MM.1S (cell line): Measurements from ENCODE around the gene COL25A1.
A peak's percentile ranks its signal among the peaks of the same experiment; 100 is the strongest.

Experiments
- DNase-seq: peaks from one replicate; pipeline ENCODE4 v3.0.0-alpha.2; 2015
- H2AFZ ChIP-seq: fragments of 300-600 bp; sonication (generic); 2 replicates; pipeline ENCODE4 v1.6.0; 2016; ENCODE audit warnings: antibody characterized with exemption, low read length
- H3F3A ChIP-seq: fragments of 300-600 bp; sonication (generic); 2 replicates; pipeline ENCODE4 v1.6.1; 2016; ENCODE audit warnings: mild to moderate bottlenecking, antibody characterized with exemption, low read length, moderate library complexity, mixed read lengths; ENCODE audit not compliant: insufficient read depth
- H3K27ac ChIP-seq: fragments of 300-600 bp; sonication (generic); 2 replicates; pipeline ENCODE4 v1.5.1; 2016; ENCODE audit warnings: mild to moderate bottlenecking, low read length
- H3K27me3 ChIP-seq: fragments of 300-600 bp; sonication (generic); replicated peaks from 2 replicates; pipeline ENCODE4 v1.6.0; 2016; ENCODE audit warnings: low read length; ENCODE audit not compliant: insufficient read depth
- H3K36me3 ChIP-seq: fragments of 300-600 bp; sonication (generic); replicated peaks from 2 replicates; pipeline ENCODE4 v1.6.1; 2016; ENCODE audit warnings: mild to moderate bottlenecking, low read length, mixed read lengths; ENCODE audit not compliant: insufficient read depth
- H3K4me1 ChIP-seq: fragments of 300-600 bp; sonication (generic); 2 replicates; pipeline ENCODE4 v1.6.1; 2016; ENCODE audit warnings: low read length, mixed read lengths
- H3K4me2 ChIP-seq: fragments of 300-600 bp; sonication (generic); 2 replicates; pipeline ENCODE4 v1.6.0; 2016; ENCODE audit warnings: low read depth, low read length
- H3K4me3 ChIP-seq: fragments of 300-600 bp; sonication (generic); 2 replicates; pipeline ENCODE4 v1.5.1; 2016; ENCODE audit warnings: low read length, mixed read lengths
- H3K79me2 ChIP-seq: fragments of 300-600 bp; sonication (generic); 2 replicates; pipeline ENCODE4 v1.6.1; 2016; ENCODE audit warnings: mixed run types, low read length, mixed read lengths
- H3K9ac ChIP-seq: fragments of 300-600 bp; sonication (generic); 2 replicates; pipeline ENCODE4 v1.6.1; 2016; ENCODE audit warnings: low read length, mixed read lengths
- H3K9me2 ChIP-seq: fragments of 300-600 bp; sonication (generic); replicated peaks from 2 replicates; pipeline ENCODE4 v1.6.1; 2016; ENCODE audit warnings: mild to moderate bottlenecking, low read length, mixed read lengths; ENCODE audit not compliant: insufficient read depth
- H3K9me3 ChIP-seq: fragments of 300-600 bp; sonication (generic); replicated peaks from 2 replicates; pipeline ENCODE4 v1.6.1; 2016; ENCODE audit warnings: mild to moderate bottlenecking, low read length, mixed read lengths; ENCODE audit not compliant: insufficient read depth
- H4K20me1 ChIP-seq: fragments of 300-600 bp; sonication (generic); 2 replicates; pipeline ENCODE4 v1.6.1; 2016; ENCODE audit warnings: mild to moderate bottlenecking, low read length, moderate library complexity, mixed read lengths; ENCODE audit not compliant: insufficient read depth
- EZH2 ChIP-seq: fragments of 300-600 bp; sonication (generic); optimal IDR thresholded peaks from 2 replicates; pipeline ENCODE3; 2017; ENCODE audit warnings: low read depth, mild to moderate bottlenecking, antibody characterized with exemption, low read length, mixed read lengths
- EZH2phosphoT487 ChIP-seq: fragments of 300-600 bp; sonication (generic); IDR thresholded peaks from 2 replicates; pipeline ENCODE4 v1.6.1; 2018; ENCODE audit warnings: antibody characterized with exemption, low read length
- TF ChIP-seq, protein P1 (sequence below): fragments of 300-600 bp; sonication (generic); IDR thresholded peaks from 2 replicates; pipeline ENCODE4 v1.5.1; 2016; ENCODE audit warnings: antibody characterized with exemption, low read length, mixed read lengths

COL25A1 gene

DNA sequence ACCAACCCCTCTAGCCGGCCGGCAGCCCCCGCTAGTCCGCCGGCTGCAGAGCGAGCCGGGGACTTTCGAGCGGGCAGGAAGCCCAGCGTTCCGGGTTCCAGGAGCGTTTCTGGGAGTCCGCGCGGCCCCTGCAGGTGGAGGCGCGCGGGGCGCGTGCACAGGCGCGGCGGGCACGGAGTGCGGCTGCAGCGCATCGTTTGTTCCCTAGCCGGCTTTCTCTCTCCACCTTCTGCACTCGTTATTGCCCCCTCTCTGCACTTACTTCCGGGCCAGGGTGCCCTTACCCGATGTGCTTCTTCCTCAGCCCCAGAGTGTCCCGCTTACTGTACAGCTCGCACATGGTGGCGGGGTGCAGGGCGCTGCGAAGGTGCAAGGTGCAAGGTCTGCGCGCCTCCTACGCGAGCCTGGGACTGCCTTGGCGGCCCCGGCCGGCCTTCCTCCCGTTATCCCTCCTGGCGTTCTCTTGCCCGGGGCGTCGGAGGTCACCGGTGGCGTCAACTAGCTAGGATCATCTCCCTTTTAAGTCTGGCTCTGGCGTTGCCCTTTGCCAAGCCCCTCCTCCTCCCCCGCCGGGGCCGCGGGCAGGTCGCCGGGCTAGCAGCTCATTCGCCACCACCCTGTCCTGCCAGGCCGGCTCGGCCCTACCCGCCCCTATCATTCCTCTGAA is 539.8 kb downstream of the COL25A1 start, which contains the start of gene ETNPPL:
Gene ETNPPL (minus strand): TSS at position 495 of the 667 bp plus-strand sequence. CDS start 155 bp downstream, at position 340.
- H3K9me2 ChIP-seq: no peaks in the 10 kb centered on the region
- peak; percentile 47 for DNase-seq
- no peaks in the 10 kb centered on the region for H3K27me3 ChIP-seq
- TF ChIP-seq, protein P1, sequence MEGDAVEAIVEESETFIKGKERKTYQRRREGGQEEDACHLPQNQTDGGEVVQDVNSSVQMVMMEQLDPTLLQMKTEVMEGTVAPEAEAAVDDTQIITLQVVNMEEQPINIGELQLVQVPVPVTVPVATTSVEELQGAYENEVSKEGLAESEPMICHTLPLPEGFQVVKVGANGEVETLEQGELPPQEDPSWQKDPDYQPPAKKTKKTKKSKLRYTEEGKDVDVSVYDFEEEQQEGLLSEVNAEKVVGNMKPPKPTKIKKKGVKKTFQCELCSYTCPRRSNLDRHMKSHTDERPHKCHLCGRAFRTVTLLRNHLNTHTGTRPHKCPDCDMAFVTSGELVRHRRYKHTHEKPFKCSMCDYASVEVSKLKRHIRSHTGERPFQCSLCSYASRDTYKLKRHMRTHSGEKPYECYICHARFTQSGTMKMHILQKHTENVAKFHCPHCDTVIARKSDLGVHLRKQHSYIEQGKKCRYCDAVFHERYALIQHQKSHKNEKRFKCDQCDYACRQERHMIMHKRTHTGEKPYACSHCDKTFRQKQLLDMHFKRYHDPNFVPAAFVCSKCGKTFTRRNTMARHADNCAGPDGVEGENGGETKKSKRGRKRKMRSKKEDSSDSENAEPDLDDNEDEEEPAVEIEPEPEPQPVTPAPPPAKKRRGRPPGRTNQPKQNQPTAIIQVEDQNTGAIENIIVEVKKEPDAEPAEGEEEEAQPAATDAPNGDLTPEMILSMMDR: no peak; the same call in 1 of the 2 replicates
- no peak for TF ChIP-seq EZH2phosphoT487
- TF ChIP-seq EZH2: no peak
- no peaks in the 10 kb centered on the region for H3K9me3 ChIP-seq
- H3K9ac ChIP-seq: peak within 1 kb of the TSS; percentile 27; the same call in 1 of the 2 replicates
- H4K20me1 ChIP-seq: no peaks in the 10 kb centered on the region
- peak within 1 kb of the TSS; percentile 92 for H3K4me2 ChIP-seq
- no peaks in the 10 kb centered on the region for H3K79me2 ChIP-seq
- peak within 1 kb of the TSS; percentile 97 for H2AFZ ChIP-seq
- H3K4me1 ChIP-seq: no peaks in the 10 kb centered on the region
- no peaks in the 10 kb centered on the region for H3K36me3 ChIP-seq
- no peaks in the 10 kb centered on the region for H3F3A ChIP-seq
- no peak within 1 kb of the TSS for H3K27ac ChIP-seq
- peak within 1 kb of the TSS; percentile 91 for H3K4me3 ChIP-seq
